ENCODE results near the gene PTGDS.
A peak's percentile ranks its signal among the peaks of the same experiment; 100 is the strongest.

Gene PTGDS

DNA sequence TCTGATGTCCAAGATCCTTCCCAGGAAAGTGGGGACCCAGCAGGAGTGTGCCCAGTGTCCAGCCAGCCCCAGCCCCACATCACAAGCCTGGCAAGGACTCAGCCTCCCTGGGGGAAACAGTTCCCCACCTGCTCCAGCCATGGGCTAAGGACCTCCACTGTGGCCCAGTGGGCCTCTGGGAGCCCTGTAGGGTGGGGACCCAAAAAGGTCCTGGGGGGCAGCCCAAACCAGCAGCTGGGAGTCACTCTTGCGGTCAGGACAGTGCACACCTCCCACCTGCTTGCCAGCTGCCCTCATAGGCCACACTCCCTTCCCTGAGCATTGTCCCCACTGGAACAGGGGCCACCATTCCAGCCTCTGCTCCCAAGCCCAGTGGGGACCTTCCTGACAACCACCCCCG, 49.1 kb downstream of the PTGDS start:
- DNase-seq (ENCODE audit: insufficient read length) (no peak), FAIRE-seq (no peak)
- no peak for TF ChIP-seq POLR2A (IDR thresholded peaks at IDR 0.05; ENCODE audit: low read depth, low read length)
- no peak for TF ChIP-seq POLR2AphosphoS5 (IDR thresholded peaks at IDR 0.05; ENCODE audit: low read depth, low read length)
- no peak for TF ChIP-seq TAF1 (IDR thresholded peaks at IDR 0.05; ENCODE audit: borderline replicate concordance, low read depth, low read length)

DNA sequence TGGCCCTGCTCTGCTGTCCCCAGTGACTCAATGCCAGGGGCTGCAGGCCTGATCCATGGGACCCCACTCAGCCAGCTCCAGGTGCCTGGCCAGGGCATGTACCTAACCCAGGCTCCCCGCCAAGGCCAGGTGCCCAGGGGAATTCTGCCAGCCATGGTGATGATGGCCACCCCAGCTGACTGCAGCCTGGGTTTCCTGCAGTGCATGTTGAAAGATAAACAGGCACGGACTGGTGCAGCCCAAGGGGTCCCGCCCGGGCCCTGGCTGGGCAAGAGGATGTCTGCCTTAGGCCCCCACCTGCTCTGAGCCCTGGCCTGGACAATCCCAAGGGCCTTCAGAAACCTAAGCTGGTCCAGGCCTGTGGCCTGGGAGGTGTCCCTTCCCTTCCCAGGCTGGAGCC, 49.5 kb downstream of the PTGDS start:
- no peak for DNase-seq (ENCODE audit: insufficient read length)
- no peak for FAIRE-seq
- TF ChIP-seq POLR2AphosphoS5 (IDR thresholded peaks at IDR 0.05; ENCODE audit: low read depth, low read length) (no peak), TAF1 (IDR thresholded peaks at IDR 0.05; ENCODE audit: borderline replicate concordance, low read depth, low read length) (no peak), POLR2A (IDR thresholded peaks at IDR 0.05; ENCODE audit: low read depth, low read length) (no peak)

DNA sequence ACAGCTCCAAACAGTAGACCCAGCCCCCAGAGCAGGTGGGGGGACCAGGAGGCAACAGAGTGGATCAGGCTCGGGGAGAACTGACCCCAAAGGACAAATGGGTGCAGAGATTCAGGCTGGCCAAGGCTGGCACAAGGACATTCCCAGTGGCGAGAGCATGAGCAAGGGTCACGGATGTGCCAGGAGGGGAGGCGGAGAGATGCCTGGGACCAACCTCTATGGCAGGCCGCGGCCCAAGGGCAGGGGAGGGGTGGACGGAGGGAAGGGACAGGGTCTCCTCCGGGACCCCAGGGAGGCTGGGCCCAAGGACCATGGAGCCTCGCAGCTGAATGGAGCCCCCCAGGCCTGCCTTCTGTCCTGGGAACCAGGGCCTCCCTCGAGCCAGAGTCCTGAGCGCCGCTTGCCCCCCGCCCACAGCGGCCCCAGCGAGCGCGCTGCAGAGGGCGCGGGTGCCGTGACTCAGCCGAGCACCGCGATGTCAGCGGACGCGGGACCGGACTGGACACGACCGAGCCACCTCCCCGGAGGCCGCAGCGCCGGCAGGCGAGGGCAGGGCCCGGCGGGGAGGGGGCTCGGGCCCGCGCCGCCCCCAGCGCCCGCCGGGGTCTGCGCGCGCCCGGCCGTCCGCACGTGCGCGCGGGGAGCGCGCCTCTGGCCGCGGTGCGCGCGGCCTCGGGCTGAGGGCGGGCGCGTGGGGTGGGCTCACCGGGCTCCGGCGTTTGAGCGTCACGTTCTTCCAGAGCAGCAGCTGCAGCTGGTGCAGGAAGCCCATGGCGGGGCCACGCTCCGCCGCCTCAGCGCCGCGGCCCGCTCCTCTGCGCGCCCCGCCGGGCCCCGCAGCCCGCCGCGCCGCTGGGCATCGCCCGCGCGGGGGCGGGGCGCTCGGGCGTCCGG, 50.3 kb downstream of the PTGDS start, which contains the start of gene ABCA2:
Gene ABCA2 (minus strand): TSS at position 869 of the 894 bp plus-strand sequence. CDS start 97 bp downstream, at position 772.
- no peak for TF ChIP-seq POLR2AphosphoS5 (IDR thresholded peaks at IDR 0.05; ENCODE audit: low read depth, low read length)
- no peak for TF ChIP-seq TAF1 (IDR thresholded peaks at IDR 0.05; ENCODE audit: borderline replicate concordance, low read depth, low read length)
- no peak for TF ChIP-seq POLR2A (IDR thresholded peaks at IDR 0.05; ENCODE audit: low read depth, low read length)
- DNase-seq (ENCODE audit: insufficient read length) (no peak), FAIRE-seq (no peak)

DNA sequence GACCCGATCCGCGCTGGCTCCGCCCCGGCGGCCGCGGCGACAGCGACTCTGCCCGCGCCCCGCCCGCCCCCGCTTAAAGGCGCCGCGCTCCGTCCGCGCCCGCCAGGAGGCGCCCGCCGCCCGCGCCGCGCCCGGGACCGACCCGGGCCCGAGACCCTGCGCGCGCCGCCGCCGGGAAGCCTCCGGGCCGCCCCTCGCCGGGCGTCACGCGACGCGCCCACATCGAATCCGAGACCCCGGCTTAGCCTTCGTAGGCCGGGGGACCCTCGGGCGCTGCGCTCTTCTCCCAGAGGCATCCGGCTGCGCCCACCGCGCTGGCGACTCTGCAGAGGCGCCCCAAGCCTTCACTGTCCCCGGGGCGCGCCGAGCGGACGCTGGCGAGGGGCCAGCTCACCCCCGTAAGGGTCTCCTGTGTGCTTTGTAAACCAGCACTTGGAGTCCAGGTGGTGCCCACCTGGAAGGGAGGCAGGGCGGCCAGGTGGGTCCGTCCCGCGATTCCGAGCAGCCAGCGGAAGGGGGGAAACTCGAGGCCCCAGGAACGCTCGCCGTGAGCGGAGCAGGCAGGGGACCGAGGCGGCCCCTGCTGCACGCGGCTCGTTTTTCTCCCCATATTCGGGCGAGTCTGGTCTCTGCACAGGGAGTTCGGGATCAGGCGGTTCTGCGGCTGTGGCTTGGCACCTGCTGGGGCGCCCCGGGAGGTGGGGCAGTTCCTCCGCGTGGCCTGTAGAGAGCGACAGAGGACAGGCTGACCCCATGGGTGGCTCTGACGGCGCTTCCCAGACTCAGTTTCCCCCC, 51.2 kb downstream of the PTGDS start:
- FAIRE-seq, result peak; percentile 51
- peak; percentile 70 for DNase-seq (ENCODE audit: insufficient read length)
- TF ChIP-seq TAF1 (IDR thresholded peaks at IDR 0.05; ENCODE audit: borderline replicate concordance, low read depth, low read length) (no peak), POLR2A (IDR thresholded peaks at IDR 0.05; ENCODE audit: low read depth, low read length) (no peak), POLR2AphosphoS5 (IDR thresholded peaks at IDR 0.05; ENCODE audit: low read depth, low read length) (no peak)

DNA sequence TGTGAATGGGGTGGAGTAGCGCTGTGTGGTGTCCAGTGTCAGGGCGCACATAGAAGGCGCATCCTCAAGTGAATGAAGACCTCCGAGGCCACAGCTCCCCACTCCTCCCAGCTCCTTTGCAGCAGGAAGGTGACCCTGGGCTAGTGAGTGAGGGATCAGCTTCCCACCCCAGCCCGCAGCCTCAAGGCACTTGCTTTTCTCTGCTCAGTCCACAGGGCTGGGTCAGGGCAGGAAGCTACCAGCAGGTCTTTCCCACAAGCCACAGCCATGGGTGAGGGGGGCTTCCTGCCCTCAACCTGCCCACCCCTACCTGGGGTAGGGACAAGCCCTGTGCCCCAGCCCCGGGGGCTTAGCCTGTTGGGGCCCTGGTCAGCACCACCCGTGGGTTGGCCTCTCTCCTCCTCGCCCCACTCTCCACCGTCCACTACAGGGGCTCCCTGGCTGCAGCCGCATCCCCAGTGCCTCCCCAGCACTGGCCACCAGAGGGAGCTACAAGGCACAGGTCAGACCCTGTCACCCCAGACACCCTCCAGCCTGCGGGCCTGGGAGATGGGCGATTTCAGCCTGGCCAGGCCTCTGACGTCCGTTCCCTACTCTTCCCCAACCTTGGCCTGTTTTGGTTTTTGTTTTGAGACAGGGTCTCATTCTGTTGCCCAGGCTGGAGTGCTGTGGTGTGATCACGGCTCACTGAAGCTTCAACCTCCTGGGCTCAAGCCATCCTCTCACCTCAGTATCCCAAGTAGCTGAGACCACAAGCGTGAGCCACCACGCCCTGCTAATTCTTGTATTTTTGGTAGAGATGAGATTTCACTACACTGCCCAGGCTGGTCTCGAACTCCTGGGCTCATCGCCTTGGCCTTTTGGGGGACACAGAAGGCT, 52.0 kb downstream of the PTGDS start:
- DNase-seq (ENCODE audit: insufficient read length) (peak; percentile 74), FAIRE-seq (peak; percentile 90)
- TF ChIP-seq POLR2A (IDR thresholded peaks at IDR 0.05; ENCODE audit: low read depth, low read length), result no peak
- no peak for TF ChIP-seq POLR2AphosphoS5 (IDR thresholded peaks at IDR 0.05; ENCODE audit: low read depth, low read length)
- no peak for TF ChIP-seq TAF1 (IDR thresholded peaks at IDR 0.05; ENCODE audit: borderline replicate concordance, low read depth, low read length)

DNA sequence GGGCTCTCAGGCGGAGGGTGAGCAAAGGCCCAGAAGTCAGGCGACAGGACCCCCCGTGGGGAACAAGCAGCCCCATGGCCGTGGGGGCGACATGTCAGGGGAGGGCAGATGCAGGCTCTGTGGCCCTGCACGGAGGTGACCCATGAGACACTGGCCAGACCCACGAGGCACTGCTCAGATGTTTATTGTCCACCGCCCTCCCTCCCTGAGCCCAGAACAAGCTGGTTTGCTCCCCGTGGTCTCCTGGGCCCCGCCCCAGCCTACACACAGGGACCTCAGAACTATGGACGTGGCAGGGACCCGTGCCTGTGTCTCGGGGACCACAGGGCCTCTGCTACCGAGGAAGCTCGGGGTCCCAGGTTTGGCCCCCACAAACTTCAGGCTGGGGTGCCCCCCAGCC, 52.7 kb downstream of the PTGDS start:
- DNase-seq (ENCODE audit: insufficient read length) (no peak), FAIRE-seq (no peak)
- TF ChIP-seq POLR2AphosphoS5 (IDR thresholded peaks at IDR 0.05; ENCODE audit: low read depth, low read length) (no peak), POLR2A (IDR thresholded peaks at IDR 0.05; ENCODE audit: low read depth, low read length) (no peak), TAF1 (IDR thresholded peaks at IDR 0.05; ENCODE audit: borderline replicate concordance, low read depth, low read length) (no peak)

DNA sequence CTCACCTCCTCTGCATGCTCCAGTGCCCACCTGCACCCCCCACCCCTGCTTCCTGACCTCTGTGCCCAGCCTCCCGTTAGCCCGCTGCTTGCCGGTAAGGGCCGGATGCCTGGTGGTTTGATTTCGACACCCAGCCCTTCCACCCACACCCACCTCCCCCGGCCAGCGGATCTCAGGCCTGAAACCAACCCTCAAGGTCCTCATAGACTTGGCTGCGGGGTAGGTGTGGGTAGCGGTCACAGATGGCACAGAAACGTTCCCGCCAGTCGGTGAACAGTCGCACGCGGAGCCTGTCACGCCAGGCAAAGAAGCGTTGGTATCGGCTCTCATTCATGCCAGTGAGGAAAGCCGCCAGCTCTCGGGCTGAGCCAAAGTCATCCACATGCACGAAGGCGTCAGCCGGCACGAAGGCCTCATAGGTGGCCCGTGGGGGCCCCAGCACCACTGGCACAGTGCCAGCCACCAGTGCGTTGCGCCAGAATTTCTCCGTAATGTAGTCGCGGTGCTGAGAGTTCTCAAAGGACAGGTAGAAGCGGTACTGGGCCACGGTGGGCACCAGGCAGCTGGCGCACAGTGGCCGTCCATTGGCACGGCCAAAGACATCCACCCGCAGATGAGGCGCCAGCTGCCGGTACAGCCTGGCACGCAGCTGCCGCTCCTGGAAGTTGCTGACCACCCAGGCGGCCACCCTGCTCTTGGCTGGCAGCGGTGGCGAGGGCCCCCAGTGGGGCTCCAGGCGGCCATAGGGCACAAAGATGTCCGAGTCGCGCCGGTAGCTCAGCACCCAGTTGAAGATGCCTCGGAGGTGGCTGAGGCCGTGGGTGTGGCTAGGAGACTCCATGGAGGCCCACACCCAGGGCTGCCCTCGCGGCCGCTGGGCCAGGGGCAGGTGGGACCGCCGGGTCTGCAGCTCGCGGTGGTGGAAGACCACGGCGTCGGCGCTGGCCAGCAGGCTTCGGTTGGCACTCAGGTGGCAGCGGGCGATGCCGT, 53.5 kb downstream of the PTGDS start:
- TF ChIP-seq POLR2AphosphoS5 (IDR thresholded peaks at IDR 0.05; ENCODE audit: low read depth, low read length), result no peak
- TF ChIP-seq POLR2A (IDR thresholded peaks at IDR 0.05; ENCODE audit: low read depth, low read length), result no peak
- TF ChIP-seq TAF1 (IDR thresholded peaks at IDR 0.05; ENCODE audit: borderline replicate concordance, low read depth, low read length), result no peak
- DNase-seq (ENCODE audit: insufficient read length), result no peak
- no peak for FAIRE-seq
